Tibial nerve (tissue), 4 donors: ENCODE results near the gene CABLES2. TPM values are rescaled to one million over a fixed set of nuclear protein-coding genes. Genes with fewer than 3 reads are reported as not detected.
A peak's percentile ranks its signal among the peaks of the same experiment; 100 is the strongest.

Source experiments
- DNase-seq, 2 donors: peaks; one replicate each; pipeline ENCODE4 v3.0.0-alpha.2; 2019; ENCODE audit warnings: low spot score in 2 of 2
- H3K27ac ChIP-seq, 4 donors: fragments of 200-600 bp; sonication (generic) in 3 of 4; one replicate each; pipeline ENCODE4 v1.5.1; 2017 to 2019; ENCODE audit warnings: mild to moderate bottlenecking in 1 of 4
- H3K27me3 ChIP-seq, 2 donors: fragments of 200-600 bp; sonication (generic) in 1 of 2; one replicate each; pipeline versions ENCODE4 v1.5.1 to v1.6.0; 2017 to 2019
- H3K36me3 ChIP-seq, 3 donors: fragments of 200-600 bp; sonication (generic); one replicate each; pipeline ENCODE4 v1.5.1; 2018 to 2019
- H3K4me1 ChIP-seq, 4 donors: fragments of 200-600 bp; sonication (generic) in 3 of 4; one replicate each; pipeline ENCODE4 v1.5.1; 2017 to 2019
- H3K4me3 ChIP-seq, 4 donors: fragments of 200-600 bp; sonication (generic) in 3 of 4; one replicate each; pipeline ENCODE4 v1.5.1; 2017 to 2019; ENCODE audit warnings: mild to moderate bottlenecking in 1 of 4, moderate library complexity in 1 of 4
- H3K9me3 ChIP-seq, 4 donors: fragments of 200-600 bp; sonication (generic) in 3 of 4; one replicate each; pipeline ENCODE4 v1.5.1; 2017 to 2019
- CTCF ChIP-seq, 5 experiments: fragments of 200-600 bp in 3 of 5; fragments of 450-650 bp in 2 of 5; sonication (generic) in 3 of 5; IDR thresholded peaks; one replicate each; pipeline ENCODE4 v1.5.1; 2016 to 2019; ENCODE audit warnings: antibody characterized with exemption in 5 of 5, mild to moderate bottlenecking in 3 of 5, moderate library complexity in 2 of 5
- EP300 ChIP-seq, 2 donors: sonication (generic); formaldehyde crosslinking; IDR thresholded peaks; one replicate each; pipeline ENCODE4 v1.6.1; 2017; ENCODE audit warnings: antibody characterized with exemption in 2 of 2, mild to moderate bottlenecking in 1 of 2
- POLR2A ChIP-seq, 2 donors: fragments of 450-650 bp; IDR thresholded peaks; one replicate each; pipeline ENCODE4 v1.6.1; 2017; ENCODE audit warnings: antibody characterized with exemption in 2 of 2, mild to moderate bottlenecking in 2 of 2, moderate library complexity in 2 of 2
- WGBS, 2 donors: methylation state at CpG; one replicate each; pipeline ENCODE4 v1.1.5; 2018; 5-methylcytosine and 5-hydroxymethylcytosine counted together
- total RNA-seq, 4 donors: library from RNA; depleted of rRNA; stranded (reverse); fragments of >200 nt; gene quantifications; one replicate each; pipeline ENCODE4 v1.1.0, GENCODE V29; 2016

Gene CABLES2
- total RNA-seq, 4 donors from 2014 or later, result 1.1 to 9.9 (median 6.2) TPM

- no peak for TF ChIP-seq EP300 (IDR thresholded peaks at IDR 0.05)
- TF ChIP-seq POLR2A (IDR thresholded peaks at IDR 0.05), result no peak
- no peak for TF ChIP-seq CTCF (IDR thresholded peaks at IDR 0.05)
- Histone ChIP-seq H3K4me3 (peak overlapping the region; percentile 71 to 97 (median 88)), H3K4me1 (peaks cover 0 to 43% (median 26%) of the 10 kb centered on the region in 4 donors), H3K9me3 (no peaks in the 10 kb centered on the region), H3K27ac (peak overlapping the region; percentile 80 to 98 (median 93)), H3K27me3 (no peaks in the 10 kb centered on the region), H3K36me3 (peaks cover 0 to 44% (median 1%) of the 10 kb centered on the region in 3 donors)
- 4% methylated on average over 31 to 43 of the region's 47 CpGs for WGBS, 2 donors
- no peak for DNase-seq
These were observed 19.7 kb downstream of the CABLES2 start for GRCh38 chr20:62387219-62387913.

- TF ChIP-seq POLR2A (IDR thresholded peaks at IDR 0.05) (peak; percentile 51 to 76), EP300 (IDR thresholded peaks at IDR 0.05) (peak; percentile 93 to 96), CTCF (IDR thresholded peaks at IDR 0.05) (peak in 1 of 5 experiments; percentile 40)
- WGBS, 2 donors, result 0 to 1% methylated on average over 8 to 36 of the region's 83 CpGs
- no peaks in the 10 kb centered on the region for H3K9me3 ChIP-seq
- peak within 1 kb of the TSS; percentile 80 to 98 (median 93) for H3K27ac ChIP-seq
- H3K4me3 ChIP-seq, result peak within 1 kb of the TSS; percentile 71 to 97 (median 88)
- H3K4me1 ChIP-seq, result peaks cover 0 to 45% (median 27%) of the 10 kb centered on the region in 4 donors
- DNase-seq, result peak; percentile 85 to 86
- H3K27me3 ChIP-seq, result no peaks in the 10 kb centered on the region
- H3K36me3 ChIP-seq, result peaks cover 0 to 36% (median 0%) of the 10 kb centered on the region in 3 donors
These were observed 20.5 kb downstream of the CABLES2 start, which contains the start of gene RPS21 for GRCh38 chr20:62386383-62387218. Gene RPS21 (plus strand): TSS chr20:62387103. CDS start chr20:62387339, 236 bp downstream.

- DNase-seq, result peak; percentile 49 to 68
- no peaks in the 10 kb centered on the region for H3K9me3 ChIP-seq
- 36 to 47% methylated on average over 14 to 17 of the region's 18 CpGs for WGBS, 2 donors
- no peaks in the 10 kb centered on the region for H3K27me3 ChIP-seq
- H3K4me3 ChIP-seq, result no peak overlapping the region
- TF ChIP-seq EP300 (IDR thresholded peaks at IDR 0.05), result peak in 1 of 2 donors; percentile 10
- no peak for TF ChIP-seq POLR2A (IDR thresholded peaks at IDR 0.05)
- peak; percentile 86 to 93 (median 91) for TF ChIP-seq CTCF (IDR thresholded peaks at IDR 0.05)
- peak overlapping the region in 2 of 4 donors; percentile 40 to 68 for H3K27ac ChIP-seq
- H3K36me3 ChIP-seq, result no peaks in the 10 kb centered on the region
- peaks cover 0 to 48% (median 26%) of the 10 kb centered on the region in 4 donors for H3K4me1 ChIP-seq
These were observed 24.5 kb downstream of the CABLES2 start for GRCh38 chr20:62382306-62383198.

GRCh38 chr20:62381842-62382241 is 25.2 kb downstream of the CABLES2 start:
- no peak overlapping the region for H3K4me3 ChIP-seq
- H3K27me3 ChIP-seq, result no peaks in the 10 kb centered on the region
- DNase-seq, result no peak
- H3K27ac ChIP-seq, result peak overlapping the region in 2 of 4 donors; percentile 69 to 71
- no peaks in the 10 kb centered on the region for H3K9me3 ChIP-seq
- no peaks in the 10 kb centered on the region for H3K36me3 ChIP-seq
- H3K4me1 ChIP-seq, result peaks cover 0 to 53% (median 25%) of the 10 kb centered on the region in 4 donors
- 91 to 98% methylated on average over 6 of the region's 6 CpGs for WGBS, 2 donors
- no peak for TF ChIP-seq POLR2A (IDR thresholded peaks at IDR 0.05)
- TF ChIP-seq CTCF (IDR thresholded peaks at IDR 0.05), result no peak
- no peak for TF ChIP-seq EP300 (IDR thresholded peaks at IDR 0.05)
